GM18526 (cell line): ENCODE results near the gene PPP6R1.

Experiments
- POLR2A ChIP-seq: IDR thresholded peaks from 3 replicates; pipeline ENCODE4 v1.6.1; 2011; ENCODE audit not compliant: insufficient read length; ENCODE audit errors: extremely low read depth

Gene PPP6R1, protein sequence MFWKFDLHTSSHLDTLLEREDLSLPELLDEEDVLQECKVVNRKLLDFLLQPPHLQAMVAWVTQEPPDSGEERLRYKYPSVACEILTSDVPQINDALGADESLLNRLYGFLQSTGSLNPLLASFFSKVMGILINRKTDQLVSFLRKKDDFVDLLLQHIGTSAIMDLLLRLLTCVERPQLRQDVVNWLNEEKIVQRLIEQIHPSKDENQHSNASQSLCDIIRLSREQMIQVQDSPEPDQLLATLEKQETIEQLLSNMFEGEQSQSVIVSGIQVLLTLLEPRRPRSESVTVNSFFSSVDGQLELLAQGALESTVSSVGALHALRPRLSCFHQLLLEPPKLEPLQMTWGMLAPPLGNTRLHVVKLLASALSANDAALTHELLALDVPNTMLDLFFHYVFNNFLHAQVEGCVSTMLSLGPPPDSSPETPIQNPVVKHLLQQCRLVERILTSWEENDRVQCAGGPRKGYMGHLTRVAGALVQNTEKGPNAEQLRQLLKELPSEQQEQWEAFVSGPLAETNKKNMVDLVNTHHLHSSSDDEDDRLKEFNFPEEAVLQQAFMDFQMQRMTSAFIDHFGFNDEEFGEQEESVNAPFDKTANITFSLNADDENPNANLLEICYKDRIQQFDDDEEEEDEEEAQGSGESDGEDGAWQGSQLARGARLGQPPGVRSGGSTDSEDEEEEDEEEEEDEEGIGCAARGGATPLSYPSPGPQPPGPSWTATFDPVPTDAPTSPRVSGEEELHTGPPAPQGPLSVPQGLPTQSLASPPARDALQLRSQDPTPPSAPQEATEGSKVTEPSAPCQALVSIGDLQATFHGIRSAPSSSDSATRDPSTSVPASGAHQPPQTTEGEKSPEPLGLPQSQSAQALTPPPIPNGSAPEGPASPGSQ

DNA sequence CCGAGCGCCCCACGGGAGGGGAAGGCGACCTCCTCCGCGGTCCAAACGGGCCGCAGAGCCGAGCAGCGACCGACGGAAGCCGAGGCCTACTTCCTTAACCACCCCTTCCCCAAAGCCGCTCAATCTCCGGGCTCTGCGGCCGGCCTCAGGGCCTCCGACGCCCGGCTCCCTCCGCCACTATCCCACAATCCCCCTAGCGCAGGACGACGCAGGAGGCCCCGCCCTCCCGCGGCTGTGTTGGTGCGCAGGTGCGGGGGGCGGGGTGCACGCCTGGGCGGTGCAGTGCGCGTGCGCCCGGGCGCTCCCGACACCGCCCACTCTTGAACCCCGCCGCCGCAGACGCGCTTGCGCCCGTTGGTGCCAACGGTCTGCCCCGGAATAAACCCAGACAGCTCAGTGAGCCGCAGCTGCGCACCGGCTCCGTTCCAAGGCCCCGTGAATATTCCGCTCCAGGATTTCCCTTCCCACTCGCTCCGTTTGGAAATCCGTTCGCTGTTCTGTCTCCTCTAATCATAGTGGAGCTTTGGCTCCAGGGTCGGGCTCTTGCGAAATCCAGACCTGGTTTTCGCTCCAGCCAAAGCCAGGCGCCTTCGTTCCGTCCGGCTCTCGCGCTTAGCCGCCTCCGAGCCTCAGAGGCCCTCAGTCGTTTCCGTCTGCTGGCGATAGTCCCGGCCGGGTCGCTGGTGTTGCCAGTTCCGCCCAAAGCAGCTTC is at the start of gene PPP6R1:
TSS of gene PPP6R1 (minus strand) at position 190 of the 712 bp plus-strand sequence. CDS start 11,914 bp downstream, outside the sequence.
- TF ChIP-seq POLR2A: peak; percentile 95

DNA sequence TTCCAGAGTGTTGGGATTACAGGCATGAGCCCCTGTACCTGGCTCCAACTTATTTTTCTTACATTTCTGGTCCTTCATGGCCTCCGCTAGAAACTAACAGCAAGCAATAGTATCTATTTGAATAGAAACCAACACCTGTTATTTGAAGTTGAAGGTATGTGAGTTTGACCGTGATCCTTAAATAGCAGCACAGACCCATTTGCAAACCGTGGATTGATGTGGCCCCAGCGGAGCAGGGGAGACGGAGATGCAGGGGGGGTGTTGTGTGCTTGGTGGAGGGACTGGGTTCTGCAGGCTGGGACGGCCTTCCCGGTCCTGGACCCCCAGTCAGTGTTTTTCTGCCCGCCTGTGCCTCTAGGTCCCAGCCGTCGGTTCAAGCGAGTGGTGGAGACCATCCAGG is 49.5 kb upstream of the PPP6R1 start:
- TF ChIP-seq POLR2A: no peak

DNA sequence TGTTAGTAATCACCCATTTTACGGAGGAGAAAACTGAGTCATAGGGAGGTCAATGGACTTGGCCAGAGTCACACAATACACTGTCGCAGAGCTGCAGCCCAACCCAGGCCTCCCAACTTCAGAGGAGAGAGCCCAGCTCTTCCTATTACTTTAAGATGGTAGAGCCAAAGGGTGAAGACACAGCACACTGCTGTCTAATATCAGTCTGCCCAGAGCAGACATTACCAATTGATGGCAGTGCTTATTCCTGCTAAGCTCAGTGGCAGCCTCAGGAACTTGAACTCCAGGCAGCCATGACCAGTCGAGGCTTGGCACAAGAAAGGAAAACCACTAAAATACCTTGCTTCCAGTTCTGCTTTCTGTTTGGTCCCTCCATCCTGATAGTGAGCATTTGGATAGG is 47.9 kb upstream of the PPP6R1 start:
- no peak for TF ChIP-seq POLR2A

DNA sequence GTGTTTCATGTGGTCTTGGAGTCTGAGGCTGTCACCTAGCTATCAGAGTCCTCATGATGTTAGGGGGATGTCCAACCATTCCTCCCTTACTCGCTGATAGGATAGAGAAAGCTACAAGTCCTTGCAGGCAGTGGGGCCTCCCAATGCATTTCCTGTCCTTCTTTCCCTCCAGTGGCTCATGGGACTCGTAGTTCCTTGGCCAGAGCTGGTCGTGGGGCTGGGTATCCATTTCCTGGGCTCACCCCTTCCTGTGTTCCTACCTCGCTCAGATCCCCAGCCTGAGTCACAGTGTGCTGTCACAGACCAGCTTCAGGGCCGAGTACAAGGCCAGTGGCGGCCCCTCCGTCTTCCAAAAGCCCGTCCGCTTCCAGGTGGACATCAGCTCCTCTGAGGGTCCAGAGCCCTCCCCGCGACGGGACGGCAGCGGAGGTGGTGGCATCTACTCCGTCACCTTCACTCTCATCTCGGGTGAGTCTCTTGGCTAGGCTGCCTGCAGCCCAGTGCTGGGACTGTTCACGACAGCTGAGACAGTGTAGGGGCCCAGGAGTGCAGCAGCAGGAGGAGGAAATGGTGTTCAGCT is 47.3 kb upstream of the PPP6R1 start:
- TF ChIP-seq POLR2A: no peak

DNA sequence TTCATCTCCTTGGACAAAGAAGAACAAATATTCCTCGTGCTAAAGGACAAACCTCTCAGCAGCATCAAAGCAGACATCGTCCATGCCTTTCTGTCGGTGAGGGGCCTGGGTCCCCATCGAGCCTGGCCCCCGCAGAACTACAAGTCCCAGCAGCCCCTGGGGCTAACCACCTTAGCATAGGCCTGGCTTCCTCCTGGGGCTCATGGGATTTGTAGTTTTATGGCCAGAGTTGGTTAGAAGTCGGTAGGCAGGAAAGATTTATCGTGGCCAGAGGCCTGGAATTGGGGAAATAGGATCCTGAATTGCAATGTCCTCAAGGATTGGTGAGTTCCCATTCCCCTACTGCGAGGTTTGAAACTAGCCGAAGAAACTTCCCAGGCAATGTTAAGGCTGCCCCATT is 46.7 kb upstream of the PPP6R1 start:
- TF ChIP-seq POLR2A: no peak

DNA sequence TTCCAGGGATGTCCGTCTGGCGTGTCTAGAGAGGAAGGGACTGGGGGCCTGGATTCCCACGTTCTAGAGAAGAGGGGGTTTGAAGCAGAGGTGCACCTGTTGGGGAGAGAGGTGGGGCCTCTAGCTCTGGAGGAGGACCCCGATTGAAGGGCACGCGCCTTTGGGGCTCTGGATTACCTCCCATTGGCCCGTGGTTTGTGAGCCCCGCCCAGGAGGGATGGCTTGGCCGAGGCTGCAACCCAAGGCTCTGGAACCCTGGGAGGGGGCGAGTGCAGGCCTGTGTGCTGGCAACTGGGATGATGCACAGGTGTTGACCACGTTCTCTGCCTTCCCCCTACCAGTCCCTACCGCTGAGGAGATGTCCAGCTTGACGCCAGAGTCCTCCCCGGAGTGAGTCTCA is 46.2 kb upstream of the PPP6R1 start:
- no peak for TF ChIP-seq POLR2A

DNA sequence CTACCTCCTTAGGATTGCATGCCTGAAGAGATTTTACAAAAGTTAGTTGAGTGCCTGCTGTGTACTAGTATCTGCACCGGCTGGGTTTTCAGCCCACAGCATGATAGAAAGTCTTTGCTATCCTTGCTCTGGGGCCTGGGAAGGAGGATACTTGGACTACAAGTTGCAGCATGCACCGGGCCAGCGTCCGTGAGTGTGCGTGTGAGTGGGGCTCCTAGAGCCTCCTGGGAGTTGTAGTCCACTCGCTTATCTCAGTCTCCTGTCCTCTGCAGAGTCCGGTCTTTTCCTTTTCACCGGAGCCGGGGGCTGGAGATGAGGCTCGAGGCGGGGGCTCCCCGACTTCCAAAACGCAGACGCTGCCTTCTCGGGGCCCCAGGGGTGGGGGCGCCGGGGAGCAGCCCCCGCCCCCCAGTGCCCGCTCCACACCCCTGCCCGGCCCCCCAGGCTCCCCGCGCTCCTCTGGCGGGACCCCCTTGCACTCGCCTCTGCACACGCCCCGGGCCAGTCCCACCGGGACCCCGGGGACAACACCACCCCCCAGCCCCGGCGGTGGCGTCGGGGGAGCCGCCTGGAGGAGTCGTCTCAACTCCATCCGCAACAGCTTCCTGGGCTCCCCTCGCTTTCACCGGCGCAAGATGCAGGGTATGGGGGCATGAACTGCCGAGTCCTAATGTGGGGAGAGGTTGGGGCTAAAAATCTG is 45.6 kb upstream of the PPP6R1 start:
- TF ChIP-seq POLR2A: no peak

DNA sequence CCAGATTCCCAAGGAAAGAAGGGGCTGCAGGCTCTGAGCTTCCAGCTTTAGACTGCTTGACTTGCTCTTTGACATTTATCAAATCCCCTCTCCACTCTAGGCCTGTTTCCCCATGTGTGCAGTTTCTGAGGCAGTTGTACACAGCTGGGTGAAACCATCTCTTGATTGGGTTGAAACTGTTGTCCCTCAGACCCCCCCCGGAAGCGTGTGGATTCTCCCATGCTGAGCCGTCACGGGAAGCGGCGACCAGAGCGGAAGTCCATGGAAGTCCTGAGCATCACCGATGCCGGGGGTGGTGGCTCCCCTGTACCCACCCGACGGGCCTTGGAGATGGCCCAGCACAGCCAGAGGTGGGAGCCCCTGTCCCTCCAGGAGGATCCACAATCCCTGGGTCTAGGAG is 44.7 kb upstream of the PPP6R1 start:
- no peak for TF ChIP-seq POLR2A

DNA sequence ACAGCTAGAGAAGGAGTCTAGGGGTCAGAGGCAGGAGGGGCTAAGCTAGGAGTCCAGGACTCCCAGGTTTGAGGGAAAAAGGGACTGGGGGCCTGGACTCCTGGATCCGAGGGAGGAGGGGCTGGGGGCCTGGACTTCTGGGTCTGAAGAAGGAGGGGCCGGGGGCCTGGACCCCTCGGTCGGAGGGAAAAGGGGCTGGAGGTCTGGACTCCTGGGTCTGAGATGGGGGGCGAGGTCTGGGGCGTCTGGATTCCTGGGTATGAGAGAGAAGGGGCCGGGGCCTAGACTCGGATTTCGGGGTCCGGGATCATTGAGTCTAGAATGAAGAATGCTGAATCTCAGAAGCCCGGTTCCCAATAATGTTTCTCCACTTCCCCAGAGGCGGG is 43.5 kb upstream of the PPP6R1 start:
- TF ChIP-seq POLR2A: no peak

DNA sequence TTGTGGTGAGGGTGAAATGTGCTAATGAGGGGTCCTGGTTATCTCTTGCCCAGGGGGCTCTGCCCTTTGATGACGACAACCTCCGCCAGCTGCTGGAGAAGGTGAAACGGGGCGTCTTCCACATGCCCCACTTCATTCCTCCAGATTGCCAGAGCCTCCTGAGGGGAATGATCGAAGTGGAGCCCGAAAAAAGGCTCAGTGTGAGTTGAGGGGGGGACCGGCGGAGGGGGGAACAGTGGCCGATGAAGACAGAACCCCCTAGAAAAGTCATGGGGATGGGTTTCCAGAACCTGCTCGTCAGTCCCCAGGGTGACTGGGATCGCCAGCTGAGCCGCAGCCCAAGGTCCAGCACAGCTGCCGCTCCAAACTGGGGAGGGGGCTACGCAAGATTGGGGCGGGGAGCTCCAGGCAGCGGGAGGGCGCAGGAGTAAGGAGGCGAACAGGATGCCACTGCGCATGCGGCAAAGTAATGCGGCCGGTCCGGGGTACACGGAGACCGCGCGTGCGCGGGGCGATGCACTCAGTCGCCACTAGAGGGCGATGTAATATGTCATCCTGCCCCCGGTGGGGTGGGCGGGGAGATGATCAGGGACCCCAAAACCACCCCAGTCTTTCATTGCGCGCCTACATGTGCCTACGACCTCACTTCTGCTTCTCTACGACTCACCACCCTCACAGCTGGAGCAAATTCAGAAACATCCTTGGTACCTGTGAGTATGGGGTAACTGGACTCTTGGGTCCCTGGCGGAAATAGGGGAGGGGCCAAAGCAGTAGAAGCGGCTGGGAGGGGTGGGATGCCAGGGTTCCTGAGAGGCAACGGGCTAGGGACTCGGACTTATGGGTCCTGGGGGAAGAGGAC is 42.9 kb upstream of the PPP6R1 start:
- peak; percentile 26 for TF ChIP-seq POLR2A

DNA sequence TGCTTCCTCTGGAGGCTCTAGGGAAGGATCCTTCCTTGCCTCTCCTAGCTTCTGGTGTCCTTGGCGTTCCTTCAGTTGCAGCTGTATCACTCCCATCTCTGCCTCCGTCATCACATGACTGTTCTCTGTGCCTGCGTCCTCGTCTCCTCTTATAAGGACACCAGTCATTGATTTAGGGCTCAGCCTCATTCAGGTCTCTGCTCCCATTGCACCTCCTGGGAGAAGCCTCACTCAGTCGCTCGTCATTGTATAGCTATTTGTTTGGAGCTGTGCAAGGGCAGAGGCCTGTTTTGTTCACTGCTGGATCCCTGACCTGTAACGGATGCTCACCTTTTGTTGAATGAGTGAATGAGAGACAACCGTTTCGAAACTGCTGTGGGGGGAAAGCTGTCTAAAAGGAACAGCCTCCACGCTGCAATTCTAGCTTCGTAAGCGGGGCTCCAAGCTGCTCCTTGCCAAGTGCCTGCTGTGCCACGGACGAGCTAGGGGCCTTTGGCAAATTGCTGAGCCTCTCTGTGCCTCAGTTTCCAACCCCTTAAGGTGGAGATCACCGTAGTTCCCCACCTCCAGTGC is 42.2 kb upstream of the PPP6R1 start:
- no peak for TF ChIP-seq POLR2A

DNA sequence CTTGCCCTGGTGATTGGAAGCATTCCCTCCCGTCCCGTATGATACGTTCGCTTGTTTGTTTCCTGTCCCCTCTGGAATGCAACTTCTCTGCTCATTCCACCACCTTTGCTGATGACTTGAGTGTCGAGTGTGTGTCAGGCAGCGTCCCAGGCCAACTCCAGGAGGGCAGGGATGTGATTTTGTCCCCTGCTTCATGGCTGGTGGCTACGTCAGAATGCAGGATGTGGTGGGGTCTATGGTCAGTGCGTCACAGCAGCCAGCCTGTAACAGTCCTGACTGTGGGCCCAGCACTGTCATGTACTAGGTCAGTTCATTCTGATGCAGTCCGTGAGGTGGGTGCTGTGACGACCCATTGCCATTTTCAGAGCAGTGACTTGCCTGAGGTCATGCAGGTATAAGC is 41.2 kb upstream of the PPP6R1 start:
- no peak for TF ChIP-seq POLR2A

DNA sequence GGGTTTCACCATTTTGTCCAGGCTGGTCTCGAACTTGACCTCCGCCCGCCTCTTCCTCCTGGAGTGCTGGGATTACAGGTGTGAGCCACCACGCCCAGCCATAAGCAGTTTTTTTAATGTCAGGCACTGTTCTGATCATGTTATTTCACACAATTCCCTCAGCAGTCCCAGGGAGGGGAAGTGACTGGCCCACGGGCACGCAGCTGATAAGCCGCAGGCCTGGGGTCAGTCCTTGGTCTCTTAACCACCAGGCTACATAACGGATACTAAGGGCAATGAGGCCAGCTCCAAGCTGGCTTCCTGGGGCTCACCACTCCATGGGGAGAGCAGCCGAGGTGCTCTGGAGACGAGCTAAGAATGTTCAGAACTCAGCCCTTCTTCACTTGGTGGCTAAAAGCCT is 38.5 kb upstream of the PPP6R1 start:
- TF ChIP-seq POLR2A: no peak
